Measurements from ENCODE around the gene LRCH2. TPM values are rescaled to one million over a fixed set of nuclear protein-coding genes. Genes with fewer than 3 reads are reported as not detected.

The LRCH2 gene
- total RNA-seq, 3 donors from 2014 or later, result 2.0 to 3.9 (median 2.6) TPM

- TF ChIP-seq CTCF (IDR thresholded peaks at IDR 0.05) (no peak), POLR2A (IDR thresholded peaks at IDR 0.05) (no peak), POLR2AphosphoS5 (IDR thresholded peaks at IDR 0.05) (no peak)
- DNase-seq (ENCODE audit: low spot score in 2 of 2), result no peak
- Histone ChIP-seq H3K9me3 (peaks cover 21 to 29% of the 10 kb centered on the region in 2 donors), H3K27ac (no peak overlapping the region), H3K36me3 (no peaks in the 10 kb centered on the region), H3K4me1 (no peaks in the 10 kb centered on the region), H3K4me3 (no peak overlapping the region), H3K27me3 (peaks cover 0 to 5% of the 10 kb centered on the region in 2 donors)
- intact Hi-C loops (cut with DNase I; ENCODE audit: low total_unique reads), result no loop called here
Measured at GRCh38 chrX:115204040-115204439, 29.9 kb downstream of the LRCH2 start.

- Histone ChIP-seq H3K27ac (no peak overlapping the region), H3K4me3 (no peak overlapping the region), H3K36me3 (no peaks in the 10 kb centered on the region), H3K9me3 (peaks cover 0 to 11% of the 10 kb centered on the region in 2 donors), H3K4me1 (no peaks in the 10 kb centered on the region), H3K27me3 (peaks cover 0 to 25% of the 10 kb centered on the region in 2 donors)
- TF ChIP-seq CTCF (IDR thresholded peaks at IDR 0.05), result no peak
- no peak for TF ChIP-seq POLR2AphosphoS5 (IDR thresholded peaks at IDR 0.05)
- no peak for TF ChIP-seq POLR2A (IDR thresholded peaks at IDR 0.05)
- DNase-seq (ENCODE audit: low spot score in 2 of 2), result no peak
- intact Hi-C loops (cut with DNase I; ENCODE audit: low total_unique reads), result no loop called here
Measured at GRCh38 chrX:115192244-115192700, 41.6 kb downstream of the LRCH2 start.

- intact Hi-C loops (cut with DNase I; ENCODE audit: low total_unique reads), result no loop called here
- H3K4me1 ChIP-seq, result no peaks in the 10 kb centered on the region
- H3K36me3 ChIP-seq, result no peaks in the 10 kb centered on the region
- H3K27me3 ChIP-seq, result peaks cover 0 to 23% of the 10 kb centered on the region in 2 donors
- no peak overlapping the region for H3K4me3 ChIP-seq
- TF ChIP-seq POLR2AphosphoS5 (IDR thresholded peaks at IDR 0.05) (no peak), CTCF (IDR thresholded peaks at IDR 0.05) (no peak), POLR2A (IDR thresholded peaks at IDR 0.05) (no peak)
- no peak for DNase-seq (ENCODE audit: low spot score in 2 of 2)
- no peak overlapping the region for H3K27ac ChIP-seq
- H3K9me3 ChIP-seq, result peaks cover 0 to 11% of the 10 kb centered on the region in 2 donors
Measured at GRCh38 chrX:115191490-115192243, 42.2 kb downstream of the LRCH2 start.

- TF ChIP-seq POLR2A (IDR thresholded peaks at IDR 0.05), result no peak
- TF ChIP-seq POLR2AphosphoS5 (IDR thresholded peaks at IDR 0.05), result no peak
- no peak for TF ChIP-seq CTCF (IDR thresholded peaks at IDR 0.05)
- no peak for DNase-seq (ENCODE audit: low spot score in 2 of 2)
- intact Hi-C loops (cut with DNase I; ENCODE audit: low total_unique reads), result no loop called here
- Histone ChIP-seq H3K4me3 (no peak overlapping the region), H3K9me3 (peaks cover 0 to 11% of the 10 kb centered on the region in 2 donors), H3K4me1 (no peaks in the 10 kb centered on the region), H3K27me3 (peaks cover 0 to 16% of the 10 kb centered on the region in 2 donors), H3K36me3 (no peaks in the 10 kb centered on the region), H3K27ac (no peak overlapping the region)
Measured at GRCh38 chrX:115190636-115191489, 43.0 kb downstream of the LRCH2 start.

Data from breast epithelium (tissue), 4 donors.